SK-N-SH (cell line): ENCODE measurements around the gene WWC2. TPM values are rescaled to one million over a fixed set of nuclear protein-coding genes. Genes with fewer than 3 reads are reported as not detected.
A peak's percentile ranks its signal among the peaks of the same experiment; 100 is the strongest.

Experiments used
- CTCF ChIA-PET: fragments of 300-600, 350-600 bp; formaldehyde crosslinking; extraction: SDS; loops from one replicate; lab custom pipeline; 2021; lab: Yijun Ruan, JAX
- POLR2A ChIA-PET: fragments of 350-600 bp; sonication (Branson Sonifier 250); formaldehyde crosslinking; extraction: SDS; loops from one replicate; lab custom pipeline; 2020; ENCODE audit warnings: antibody characterized with exemption, inconsistent platforms; lab: Yijun Ruan, JAX
- DNase-seq: peaks from one replicate; pipeline ENCODE4 v3.0.0; 2012
- H2AFZ ChIP-seq: fragments of 200-600 bp; sonication (generic); 2 replicates; pipeline ENCODE4 v1.8.1; 2016; ENCODE audit warnings: antibody characterized with exemption, mild to moderate bottlenecking, low read depth
- H3F3A ChIP-seq: fragments of 200-600 bp; sonication (generic); replicated peaks from 2 replicates; pipeline ENCODE3; 2016; ENCODE audit warnings: antibody characterized with exemption, mild to moderate bottlenecking; ENCODE audit not compliant: insufficient read depth
- H3K27ac ChIP-seq, 2 experiments: fragments of 200-500 bp in 1 of 2; fragments of 200-600 bp in 1 of 2; sonication (Bioruptor generic) in 1 of 2; sonication (generic), shearing (Covaris generic) in 1 of 2; 2 replicates each; pipeline versions ENCODE4 v1.5.1 to v1.6.1; 2014 to 2016; ENCODE audit warnings: low read depth in 2 of 2, inconsistent platforms in 1 of 2, low read length in 1 of 2, mild to moderate bottlenecking in 1 of 2, mixed read lengths in 1 of 2
- H3K27me3 ChIP-seq: fragments of 200-600 bp; sonication (generic), shearing (Covaris generic); 2 replicates; pipeline ENCODE4 v1.6.1; 2016; ENCODE audit warnings: mixed run types; ENCODE audit not compliant: insufficient read depth
- H3K36me3 ChIP-seq, 2 experiments: fragments of 200-500 bp in 1 of 2; fragments of 200-600 bp in 1 of 2; sonication (Bioruptor generic) in 1 of 2; sonication (generic) in 1 of 2; replicated peaks in 1 of 2; 2 replicates each; pipeline versions ENCODE3 to v1.5.1; 2014 to 2016; ENCODE audit warnings: low read length in 1 of 2, mild to moderate bottlenecking in 1 of 2; ENCODE audit not compliant: insufficient read depth in 2 of 2, control insufficient read depth in 1 of 2
- H3K4me1 ChIP-seq, 2 experiments: fragments of 200-500 bp in 1 of 2; fragments of 200-600 bp in 1 of 2; sonication (Bioruptor generic) in 1 of 2; sonication (generic), shearing (Covaris generic) in 1 of 2; 2 replicates each; pipeline versions ENCODE4 v1.5.1 to v1.6.1; 2014 to 2016; ENCODE audit warnings: low read depth in 1 of 2, low read length in 1 of 2, mixed run types in 1 of 2; ENCODE audit not compliant: insufficient read depth in 2 of 2, control insufficient read depth in 1 of 2
- H3K4me2 ChIP-seq: fragments of 200-600 bp; sonication (generic), shearing (Covaris generic); 2 replicates; pipeline ENCODE4 v1.6.1; 2017; ENCODE audit warnings: mixed run types
- H3K4me3 ChIP-seq, 2 experiments: fragments of 200-500 bp in 1 of 2; fragments of 200-600 bp in 1 of 2; sonication (Bioruptor generic) in 1 of 2; sonication (generic), shearing (Covaris generic) in 1 of 2; 2 replicates each; pipeline versions ENCODE4 v1.5.1 to v1.8.1; 2014 to 2016; ENCODE audit warnings: low read depth in 2 of 2, inconsistent platforms in 1 of 2, low read length in 1 of 2, mild to moderate bottlenecking in 1 of 2, mixed read lengths in 1 of 2, moderate library complexity in 1 of 2
- H3K79me2 ChIP-seq: fragments of 200-600 bp; sonication (generic); 2 replicates; pipeline ENCODE4 v1.8.1; 2017; ENCODE audit warnings: mild to moderate bottlenecking; ENCODE audit not compliant: insufficient read depth
- H3K9ac ChIP-seq: fragments of 200-600 bp; sonication (generic); 2 replicates; pipeline ENCODE4 v1.6.1; 2017; ENCODE audit warnings: mixed run types
- H3K9me2 ChIP-seq: fragments of 200-600 bp; sonication (generic); 2 replicates; pipeline ENCODE4 v1.6.1; 2017; ENCODE audit warnings: mixed run types
- H3K9me3 ChIP-seq: fragments of 200-600 bp; sonication (generic); 2 replicates; pipeline ENCODE4 v1.6.1; 2017; ENCODE audit warnings: mixed run types, mild to moderate bottlenecking, moderate library complexity
- H4K20me1 ChIP-seq: fragments of 200-600 bp; sonication (generic); 2 replicates; pipeline ENCODE4 v1.6.1; 2017; ENCODE audit warnings: mild to moderate bottlenecking, mixed run types; ENCODE audit not compliant: insufficient read depth
- CHD2 ChIP-seq: fragments of 150-350 bp; IDR thresholded peaks from 2 replicates; pipeline ENCODE4 v1.6.1; 2018; ENCODE audit warnings: low read length; ENCODE audit not compliant: partially characterized antibody
- EP300 ChIP-seq, 2 experiments: IDR thresholded peaks; 2 replicates each; pipeline versions ENCODE4 v1.4.0 to v1.6.1; 2012; ENCODE audit warnings: borderline replicate concordance in 1 of 2, low read depth in 1 of 2, low read length in 1 of 2
- FOSL2 ChIP-seq: IDR thresholded peaks from 2 replicates; pipeline ENCODE4 v1.4.0; 2012; ENCODE audit warnings: low read depth, mild to moderate bottlenecking, moderate library complexity, borderline replicate concordance
- GABPA ChIP-seq: IDR thresholded peaks from 2 replicates; pipeline ENCODE4 v1.4.0; 2012; ENCODE audit warnings: low read depth, mild to moderate bottlenecking
- GATA2 ChIP-seq: sonication (generic); formaldehyde crosslinking; IDR thresholded peaks from 2 replicates; pipeline ENCODE4 v1.5.0; 2020; ENCODE audit warnings: mild to moderate bottlenecking, missing genetic modification reagents
- JUND ChIP-seq: IDR thresholded peaks from 2 replicates; pipeline ENCODE4 v1.4.0; 2012
- MAX ChIP-seq: IDR thresholded peaks from 2 replicates; pipeline ENCODE4 v1.4.0; 2012; ENCODE audit warnings: low read depth
- MEF2A ChIP-seq: IDR thresholded peaks from 2 replicates; pipeline ENCODE4 v1.4.0; 2012; ENCODE audit warnings: low read depth, borderline replicate concordance
- NFIC ChIP-seq: IDR thresholded peaks from 2 replicates; pipeline ENCODE4 v1.4.0; 2012; ENCODE audit warnings: borderline replicate concordance
- NRF1 ChIP-seq: IDR thresholded peaks from 2 replicates; pipeline ENCODE4 v1.6.1; 2012; ENCODE audit warnings: low read depth, mild to moderate bottlenecking, low read length
- PBX3 ChIP-seq: IDR thresholded peaks from 2 replicates; pipeline ENCODE4; 2012
- POLR2AphosphoS5 ChIP-seq: IDR thresholded peaks from 2 replicates; pipeline ENCODE4 v1.6.1; 2012; ENCODE audit warnings: low read depth, low read length
- RXRA ChIP-seq: IDR thresholded peaks from 2 replicates; pipeline ENCODE4 v1.4.0; 2012; ENCODE audit warnings: low read depth, mild to moderate bottlenecking, borderline replicate concordance
- TCF12 ChIP-seq: IDR thresholded peaks from 2 replicates; pipeline ENCODE4 v1.4.0; 2012
- TEAD4 ChIP-seq: IDR thresholded peaks from 2 replicates; pipeline ENCODE4 v1.4.0; 2012; ENCODE audit warnings: mild to moderate bottlenecking, borderline replicate concordance; ENCODE audit not compliant: insufficient read depth
- YY1 ChIP-seq: IDR thresholded peaks from 2 replicates; pipeline ENCODE4 v1.4.0; 2012; ENCODE audit warnings: low read depth, mild to moderate bottlenecking
- ZBTB33 ChIP-seq: IDR thresholded peaks from 2 replicates; pipeline ENCODE4 v1.4.0; 2012; ENCODE audit warnings: low read depth, borderline replicate concordance
- WGBS: methylation state at CpG from one replicate; pipeline ENCODE4 v1.1.6; 2017; ENCODE audit warnings: low lambda C conversion rate; 5-methylcytosine and 5-hydroxymethylcytosine counted together
- polyA plus RNA-seq, 3 experiments: library from polyadenylated mRNA; depleted of rRNA; stranded (reverse); fragments of >200 nt; gene quantifications; 2 replicates each; pipeline ENCODE4 v1.2.3, GENCODE V29; 2012
- TF ChIP-seq, protein P1 (sequence below): fragments of 150-350 bp; IDR thresholded peaks from 2 replicates; pipeline ENCODE4 v1.6.1; 2016; ENCODE audit warnings: mild to moderate bottlenecking, low read depth, low read length
- TF ChIP-seq, protein P2 (sequence below): fragments of 200-600 bp; sonication (generic); IDR thresholded peaks from 2 replicates; pipeline ENCODE4 v1.6.1; 2017; ENCODE audit warnings: antibody characterized with exemption, mild to moderate bottlenecking, moderate library complexity

The WWC2 gene
- polyA plus RNA-seq, 1 of the 3 experiments (the other 2 are of a cell fraction): 18.4 TPM

GRCh38 chr4:183348136-183348535 lies 249.1 kb downstream of the WWC2 start:
- peaks cover 2 to 4% of the 10 kb centered on the region in 2 experiments; a peak in 1 of 4 replicates for H3K4me1 ChIP-seq
- no peak overlapping the region for H3K4me3 ChIP-seq
- H2AFZ ChIP-seq: no peak overlapping the region
- no peaks in the 10 kb centered on the region for H3K79me2 ChIP-seq
- H3K36me3 ChIP-seq: no peaks in the 10 kb centered on the region
- no peak for DNase-seq
- 88% methylated on average over 6 of the region's 12 CpGs for WGBS
- H3K27ac ChIP-seq: peak overlapping the region in 1 of 2 experiments; percentile 67; a peak in 1 of 4 replicates
- H3K9me3 ChIP-seq: no peaks in the 10 kb centered on the region
- ChIA-PET POLR2A (no interaction called here), CTCF (no interaction called here)
- TF ChIP-seq NRF1 (no peak), YY1 (no peak), TEAD4 (no peak), POLR2AphosphoS5 (no peak)
- H3K9me2 ChIP-seq: no peaks in the 10 kb centered on the region
- H3F3A ChIP-seq: peaks cover 3% of the 10 kb centered on the region
- H4K20me1 ChIP-seq: no peaks in the 10 kb centered on the region
- H3K4me2 ChIP-seq: no peak overlapping the region
- H3K9ac ChIP-seq: no peak overlapping the region
- H3K27me3 ChIP-seq: no peaks in the 10 kb centered on the region

DNA sequence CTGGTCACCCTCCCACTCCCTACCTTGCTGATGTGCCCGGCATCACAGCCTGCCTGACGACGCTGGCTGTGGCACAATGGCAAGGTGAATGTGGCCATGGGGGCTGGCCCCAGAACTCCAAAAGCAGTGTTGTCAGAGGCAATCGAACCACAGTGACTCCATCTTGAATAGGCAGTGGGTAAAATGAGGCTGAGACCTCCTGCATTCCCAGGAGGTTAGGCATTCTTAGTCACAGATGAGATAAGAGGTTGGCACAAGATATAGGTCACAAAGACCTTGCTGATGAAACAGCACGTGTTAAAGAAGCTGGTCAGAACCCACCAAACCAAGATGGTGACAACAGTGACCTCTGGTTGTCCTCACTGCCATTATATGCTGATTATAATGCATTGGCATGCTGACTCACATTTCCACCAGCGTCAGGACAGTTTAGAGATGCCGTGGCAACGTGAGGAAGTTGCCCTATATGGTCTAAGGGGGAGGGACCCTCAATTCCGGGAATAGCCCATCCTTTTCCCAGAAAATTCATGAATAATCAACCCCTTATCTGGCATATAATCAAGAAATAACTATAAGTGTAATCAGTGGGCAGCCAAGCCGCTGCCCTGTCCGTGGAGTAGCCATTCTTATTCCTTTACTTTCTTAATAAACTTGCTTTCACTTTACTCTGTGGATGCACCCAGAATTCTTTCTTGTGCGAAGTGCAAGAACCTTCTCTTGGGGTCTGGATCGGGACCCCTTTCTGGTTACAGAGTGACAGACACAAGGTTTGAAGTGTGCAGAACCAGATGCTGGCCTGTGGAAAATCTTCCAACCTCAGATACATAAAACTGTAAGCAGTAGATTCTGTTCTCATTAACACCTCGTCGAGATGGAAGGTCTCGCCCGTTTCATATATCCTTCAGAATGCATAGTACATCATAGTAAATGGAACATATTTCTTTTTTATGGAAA lies 249.9 kb downstream of the WWC2 start:
- Histone ChIP-seq H3K27ac (peak overlapping the region in 1 of 2 experiments; percentile 67; a peak in 2 of 4 replicates), H4K20me1 (no peaks in the 10 kb centered on the region), H3K9ac (peak overlapping the region; percentile 32; the same call in 1 of the 2 replicates), H3K4me2 (peak overlapping the region; percentile 57), H2AFZ (peak overlapping the region; percentile 87), H3K9me2 (no peaks in the 10 kb centered on the region), H3K36me3 (no peaks in the 10 kb centered on the region), H3F3A (peaks cover 3% of the 10 kb centered on the region), H3K4me3 (no peak overlapping the region), H3K9me3 (no peaks in the 10 kb centered on the region), H3K79me2 (no peaks in the 10 kb centered on the region), H3K4me1 (peaks cover 2 to 4% of the 10 kb centered on the region in 2 experiments; a peak in 1 of 4 replicates), H3K27me3 (no peaks in the 10 kb centered on the region)
- no peak for DNase-seq
- POLR2A ChIA-PET: no interaction called here
- TF ChIP-seq CHD2 (no peak), TCF12 (peak; percentile 83), EP300 (IDR thresholded peaks at IDR 0.05; ENCODE audit: borderline replicate concordance in 1 of 2, low read depth in 1 of 2, low read length in 1 of 2) (peak in 1 of 2 experiments; percentile 89; a peak in 2 of 4 replicates), TEAD4 (peak; percentile 69), NFIC (peak; percentile 83), GATA2 (no peak), MAX (peak; percentile 77), GABPA (peak; percentile 23; the same call in 1 of the 2 replicates), YY1 (peak; percentile 86; the same call in 1 of the 2 replicates), ZBTB33 (no peak), RXRA (peak; percentile 94), JUND (peak; percentile 59; the same call in 1 of the 2 replicates), PBX3 (peak; percentile 67), FOSL2 (peak; percentile 84), MEF2A (peak; percentile 44; the same call in 1 of the 2 replicates)
- TF ChIP-seq, protein P1, sequence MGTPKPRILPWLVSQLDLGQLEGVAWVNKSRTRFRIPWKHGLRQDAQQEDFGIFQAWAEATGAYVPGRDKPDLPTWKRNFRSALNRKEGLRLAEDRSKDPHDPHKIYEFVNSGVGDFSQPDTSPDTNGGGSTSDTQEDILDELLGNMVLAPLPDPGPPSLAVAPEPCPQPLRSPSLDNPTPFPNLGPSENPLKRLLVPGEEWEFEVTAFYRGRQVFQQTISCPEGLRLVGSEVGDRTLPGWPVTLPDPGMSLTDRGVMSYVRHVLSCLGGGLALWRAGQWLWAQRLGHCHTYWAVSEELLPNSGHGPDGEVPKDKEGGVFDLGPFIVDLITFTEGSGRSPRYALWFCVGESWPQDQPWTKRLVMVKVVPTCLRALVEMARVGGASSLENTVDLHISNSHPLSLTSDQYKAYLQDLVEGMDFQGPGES: no peak
- TF ChIP-seq, protein P2, sequence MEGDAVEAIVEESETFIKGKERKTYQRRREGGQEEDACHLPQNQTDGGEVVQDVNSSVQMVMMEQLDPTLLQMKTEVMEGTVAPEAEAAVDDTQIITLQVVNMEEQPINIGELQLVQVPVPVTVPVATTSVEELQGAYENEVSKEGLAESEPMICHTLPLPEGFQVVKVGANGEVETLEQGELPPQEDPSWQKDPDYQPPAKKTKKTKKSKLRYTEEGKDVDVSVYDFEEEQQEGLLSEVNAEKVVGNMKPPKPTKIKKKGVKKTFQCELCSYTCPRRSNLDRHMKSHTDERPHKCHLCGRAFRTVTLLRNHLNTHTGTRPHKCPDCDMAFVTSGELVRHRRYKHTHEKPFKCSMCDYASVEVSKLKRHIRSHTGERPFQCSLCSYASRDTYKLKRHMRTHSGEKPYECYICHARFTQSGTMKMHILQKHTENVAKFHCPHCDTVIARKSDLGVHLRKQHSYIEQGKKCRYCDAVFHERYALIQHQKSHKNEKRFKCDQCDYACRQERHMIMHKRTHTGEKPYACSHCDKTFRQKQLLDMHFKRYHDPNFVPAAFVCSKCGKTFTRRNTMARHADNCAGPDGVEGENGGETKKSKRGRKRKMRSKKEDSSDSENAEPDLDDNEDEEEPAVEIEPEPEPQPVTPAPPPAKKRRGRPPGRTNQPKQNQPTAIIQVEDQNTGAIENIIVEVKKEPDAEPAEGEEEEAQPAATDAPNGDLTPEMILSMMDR: no peak
- CTCF ChIA-PET: no interaction called here
- WGBS: 58% methylated on average over 17 of the region's 17 CpGs
